ENCODE data around the gene ZGRF1.
"Not testable (repeated sequence)": the region's sequence is repeated elsewhere in the genome, so short reads cannot be mapped to it uniquely, and the experiment has no call there.

ZGRF1 gene

GRCh38 chr4:112636688-112637551 is at the start of gene ZGRF1, which contains the start of gene LARP7:
ZGRF1 (minus strand) TSS chr4:112636909; CDS start chr4:112633176, 3,733 bp downstream.
LARP7 (plus strand) TSS chr4:112637143; CDS start chr4:112644670, 7,527 bp downstream.
- DNase-seq: peak; percentile 99

- no peak for DNase-seq
These were observed 44.3 kb upstream of the ZGRF1 start for GRCh38 chr4:112680996-112681395.

- DNase-seq: no peak
These were observed 40.9 kb upstream of the ZGRF1 start for GRCh38 chr4:112677519-112678091.

GRCh38 chr4:112674376-112674775 is 37.7 kb upstream of the ZGRF1 start:
- DNase-seq: no peak

- DNase-seq: no peak
These were observed 37.0 kb upstream of the ZGRF1 start for GRCh38 chr4:112673686-112674085.

GRCh38 chr4:112673076-112673475 is 36.4 kb upstream of the ZGRF1 start:
- no peak for DNase-seq

- no peak for DNase-seq
These were observed 31.4 kb upstream of the ZGRF1 start for GRCh38 chr4:112668131-112668530.

- peak; percentile 15 for DNase-seq
These were observed 27.9 kb upstream of the ZGRF1 start for GRCh38 chr4:112664611-112665010.

GRCh38 chr4:112656115-112656514 is 19.4 kb upstream of the ZGRF1 start:
- not testable (repeated sequence) for DNase-seq

GRCh38 chr4:112655270-112655669 is 18.6 kb upstream of the ZGRF1 start:
- no peak for DNase-seq

- no peak for DNase-seq
These were observed 15.5 kb upstream of the ZGRF1 start for GRCh38 chr4:112652216-112652615.

GRCh38 chr4:112651641-112652040 is 14.9 kb upstream of the ZGRF1 start:
- no peak for DNase-seq

- DNase-seq: no peak
These were observed 13.6 kb upstream of the ZGRF1 start for GRCh38 chr4:112650332-112650731.

- DNase-seq: no peak
These were observed 12.3 kb upstream of the ZGRF1 start for GRCh38 chr4:112649055-112649408.

- DNase-seq: peak; percentile 37
These were observed 11.8 kb upstream of the ZGRF1 start for GRCh38 chr4:112648263-112649054.

- no peak for DNase-seq
These were observed 11.1 kb upstream of the ZGRF1 start for GRCh38 chr4:112647785-112648184.

- no peak for DNase-seq
These were observed 10.2 kb upstream of the ZGRF1 start for GRCh38 chr4:112646632-112647537.

- DNase-seq: no peak
These were observed 9.0 kb upstream of the ZGRF1 start for GRCh38 chr4:112645541-112646329.

- DNase-seq: not testable (repeated sequence)
These were observed 8.2 kb upstream of the ZGRF1 start for GRCh38 chr4:112644595-112645535.

- DNase-seq: no peak
These were observed 5.8 kb upstream of the ZGRF1 start for GRCh38 chr4:112642526-112642925.

- no peak for DNase-seq
These were observed 800 bp upstream of the ZGRF1 start for GRCh38 chr4:112637552-112637866.

All from EL (cell line).